HepG2 (cell line): ENCODE results near the gene DTD2. TPM values are rescaled to one million over a fixed set of nuclear protein-coding genes. Genes with fewer than 3 reads are reported as not detected.

ENCODE experiments used
- ATAC-seq: fragments of 200-7000 bp; cut with Tn5 transposase; 3 replicates; pipeline ENCODE4 v1.9.1; 2020; ENCODE audit warnings: mild to moderate bottlenecking, moderate library complexity
- BruUV-seq: library from RNA; stranded (reverse); fragments of 400-500 nt; replicated peaks from 2 replicates; lab custom pipeline; 2021; lab: Mats Ljungman, UMichigan
- CTCF ChIA-PET: fragments of 300-600 bp; formaldehyde crosslinking; extraction: SDS; loops from one replicate; lab custom pipeline; 2021; ENCODE audit warnings: low total read pairs, inconsistent platforms, low intra/inter-chr PET ratio; lab: Yijun Ruan, JAX
- POLR2A ChIA-PET: fragments of 350-600 bp; sonication (Branson Sonifier 250); formaldehyde crosslinking; loops from one replicate; lab custom pipeline; 2020; ENCODE audit warnings: antibody characterized with exemption, inconsistent platforms; lab: Yijun Ruan, JAX
- DNase-seq: peaks from one replicate; pipeline ENCODE4 v3.0.0-alpha.2; 2015; ENCODE audit warnings: low spot score
- FAIRE-seq: peaks from 3 replicates; lab custom pipeline; 2011; peaks lifted over from hg19 to GRCh38; lab: Jason Lieb, UNC
- H2AFZ ChIP-seq: one replicate; pipeline ENCODE4 v1.6.1; 2011; ENCODE audit warnings: low read length, inconsistent platforms
- H3K27ac ChIP-seq: fragments of 300-600 bp; 3 replicates; pipeline ENCODE4 v1.8.0; 2011; ENCODE audit warnings: mixed run types, mild to moderate bottlenecking, mixed read lengths, low read length, inconsistent platforms; ENCODE audit not compliant: insufficient read depth; ENCODE audit errors: extremely low read length
- H3K27me3 ChIP-seq, 2 experiments: fragments of 200-600 bp in 1 of 2; 2 replicates in 1 of 2; 3 replicates in 1 of 2; pipeline versions ENCODE4 v1.6.0 to v1.8.0; 2011; ENCODE audit warnings: low read length in 2 of 2, mild to moderate bottlenecking in 2 of 2, moderate library complexity in 2 of 2, inconsistent platforms in 1 of 2; ENCODE audit not compliant: insufficient read depth in 2 of 2, control insufficient read depth in 1 of 2
- H3K36me3 ChIP-seq, 2 experiments: fragments of 200-600 bp in 1 of 2; replicated peaks in 1 of 2; 2 replicates in 1 of 2; 3 replicates in 1 of 2; pipeline versions ENCODE4 v1.5.1 to v1.8.0; 2011; ENCODE audit warnings: low read length in 2 of 2, inconsistent platforms in 1 of 2; ENCODE audit not compliant: insufficient read depth in 2 of 2, control insufficient read depth in 1 of 2
- H3K4me1 ChIP-seq: 2 replicates; pipeline ENCODE4 v1.5.1; 2012; ENCODE audit warnings: low read length, inconsistent platforms; ENCODE audit not compliant: insufficient read depth
- H3K4me2 ChIP-seq: 2 replicates; pipeline ENCODE4 v1.6.0; 2011; ENCODE audit warnings: low read depth, low read length, inconsistent platforms
- H3K4me3 ChIP-seq, 3 experiments: fragments of 200-600 bp in 1 of 3; sonication (generic), shearing (Covaris generic) in 1 of 3; replicated peaks in 1 of 3; 2 replicates each; pipeline ENCODE4 v1.5.1; 2011 to 2016; ENCODE audit warnings: low read length in 3 of 3, inconsistent platforms in 2 of 3, low read depth in 2 of 3, mild to moderate bottlenecking in 2 of 3, control low read depth in 1 of 3, mixed read lengths in 1 of 3; ENCODE audit not compliant: insufficient read depth in 1 of 3
- H3K79me2 ChIP-seq: one replicate; pipeline ENCODE4 v1.6.1; 2011; ENCODE audit warnings: low read length, inconsistent platforms; ENCODE audit not compliant: insufficient read depth
- H3K9ac ChIP-seq: 2 replicates; pipeline ENCODE4 v1.6.0; 2011; ENCODE audit warnings: mild to moderate bottlenecking, low read depth, low read length, inconsistent platforms; ENCODE audit not compliant: insufficient read depth
- H3K9me3 ChIP-seq: 2 replicates; pipeline ENCODE4 v1.5.1; 2012; ENCODE audit warnings: mild to moderate bottlenecking, low read length
- H4K20me1 ChIP-seq: 2 replicates; pipeline ENCODE4 v1.6.0; 2011; ENCODE audit warnings: inconsistent platforms, mild to moderate bottlenecking, low read length, moderate library complexity; ENCODE audit not compliant: insufficient read depth
- GZF1 ChIP-seq: sonication (generic); formaldehyde crosslinking; IDR thresholded peaks from 2 replicates; pipeline ENCODE4 v1.5.1; 2020; ENCODE audit warnings: mild to moderate bottlenecking, missing genetic modification reagents
- NCOA5 ChIP-seq: sonication (generic); formaldehyde crosslinking; IDR thresholded peaks from 2 replicates; pipeline ENCODE4 v1.4.0; 2020; ENCODE audit warnings: missing genetic modification reagents
- RORA ChIP-seq: sonication (generic); formaldehyde crosslinking; IDR thresholded peaks from 2 replicates; pipeline ENCODE4 v1.5.0; 2020; ENCODE audit warnings: mild to moderate bottlenecking, missing genetic modification reagents, moderate library complexity
- ZNF10 ChIP-seq: sonication (generic); formaldehyde crosslinking; IDR thresholded peaks from 2 replicates; pipeline ENCODE4 v1.4.0; 2020; ENCODE audit warnings: mild to moderate bottlenecking, low read depth, missing genetic modification reagents, borderline replicate concordance
- ZNF160 ChIP-seq: sonication (generic); formaldehyde crosslinking; IDR thresholded peaks from 2 replicates; pipeline ENCODE4 v1.8.0; 2022; ENCODE audit warnings: mild to moderate bottlenecking, inconsistent platforms, missing genetic modification reagents
- ZNF616 ChIP-seq: sonication (generic); formaldehyde crosslinking; IDR thresholded peaks from 2 replicates; pipeline ENCODE4 v1.5.0; 2020; ENCODE audit warnings: low read depth, mild to moderate bottlenecking, missing genetic modification reagents
- WGBS: methylation state at CpG from one replicate; pipeline ENCODE4 v1.1.6; 2017; ENCODE audit warnings: low lambda C conversion rate; 5-methylcytosine and 5-hydroxymethylcytosine counted together
- in situ Hi-C: cut with HindIII; loops from 2 replicates; pipeline ENCODE4 v1.10.0; 2017; ENCODE audit warnings: low pct_unique_long_range_greater_than_20kb; ENCODE audit not compliant: extremely low pct_ligation_motif_present
- intact Hi-C: fragments of 100-400 bp; cut with micrococcal nuclease; formaldehyde crosslinking; loops from one replicate; pipeline ENCODE4 v1.10.0; 2022; ENCODE audit not compliant: unreplicated experiment
- polyA plus RNA-seq, 8 experiments: library from polyadenylated mRNA; depleted of rRNA in 3 of 8; stranded (reverse) in 7 of 8; unstranded in 1 of 8; fragments of >200 nt; fragmentation: Illumina TruSeq in 4 of 8; extraction: Trizol in 4 of 8; gene quantifications; 2 replicates each; pipeline versions ENCODE4 v1.2.1 to v1.2.3, GENCODE V29; 2011 to 2016; ENCODE audit warnings: low read depth in 4 of 8, missing spikeins in 1 of 8, mixed read lengths in 1 of 8; ENCODE audit not compliant: insufficient read depth in 1 of 8
- total RNA-seq, 5 experiments: library from RNA; depleted of rRNA; stranded (reverse); fragments of >200 nt; fragmentation: Illumina TruSeq; extraction: Trizol; gene quantifications; 2 replicates each; pipeline ENCODE4 v1.2.3, GENCODE V29; 2016; ENCODE audit warnings: low read depth in 1 of 5
- TF ChIP-seq, protein P1 (sequence below), 2 experiments: IDR thresholded peaks; 2 replicates each; pipeline ENCODE4 v1.6.1; 2011 to 2012; ENCODE audit warnings: low read length in 2 of 2, borderline replicate concordance in 1 of 2, low read depth in 1 of 2, mild to moderate bottlenecking in 1 of 2, moderate library complexity in 1 of 2
- TF ChIP-seq, protein P2 (sequence below): sonication (generic); formaldehyde crosslinking; IDR thresholded peaks from 2 replicates; pipeline ENCODE4 v1.4.0; 2020; ENCODE audit warnings: mild to moderate bottlenecking, missing genetic modification reagents
- TF ChIP-seq, protein P3 (sequence below): sonication (generic); formaldehyde crosslinking; IDR thresholded peaks from 2 replicates; pipeline ENCODE4 v1.5.0; 2020; ENCODE audit warnings: mild to moderate bottlenecking, missing genetic modification reagents

The DTD2 gene
- total and polyA plus RNA-seq, 2 of the 13 experiments (the other 11 are each of a cell fraction or from before 2014, with no cell fraction given): 22.3 to 49.8 TPM

DNA sequence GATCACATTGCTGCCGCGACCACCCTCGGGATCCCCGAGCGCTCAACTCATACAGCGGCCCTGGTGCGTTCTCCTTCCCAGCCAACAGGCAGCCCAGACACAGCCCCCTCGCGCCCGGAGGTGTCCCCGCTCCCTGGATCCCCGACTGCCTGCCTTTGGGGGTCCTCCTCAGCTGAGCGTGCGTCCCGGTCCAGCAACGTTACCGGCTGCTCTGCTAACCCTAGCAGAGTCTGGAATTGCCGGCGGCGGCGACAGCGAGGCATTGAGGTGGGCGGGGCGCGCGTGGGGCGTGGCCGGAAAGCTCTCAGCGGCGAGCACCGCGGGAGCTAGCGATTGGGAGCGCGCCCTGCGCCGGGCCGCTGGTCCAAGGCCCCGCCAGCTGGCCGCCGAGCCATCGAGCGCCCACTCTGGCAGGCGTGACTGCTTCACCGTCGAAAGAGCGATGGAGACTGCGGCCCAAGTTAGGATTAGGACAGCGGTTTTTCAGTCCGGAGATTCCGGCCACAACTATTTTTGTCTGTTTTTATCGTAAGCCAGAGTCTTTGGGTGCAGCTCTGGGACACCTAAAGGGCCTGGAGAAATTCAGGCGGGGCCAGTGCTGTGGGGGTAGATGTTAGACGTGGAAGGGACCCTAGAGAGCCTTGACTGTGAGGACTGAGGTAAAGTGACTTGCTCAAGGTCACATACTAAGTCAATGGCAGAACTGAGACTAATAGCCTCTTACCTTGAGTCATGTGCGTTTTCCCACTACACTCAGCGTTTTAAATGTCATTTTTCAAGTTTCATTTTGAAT lies 36.8 kb downstream of the DTD2 start, which contains the start of gene HEATR5A (continued):
- TF ChIP-seq, protein P1, sequence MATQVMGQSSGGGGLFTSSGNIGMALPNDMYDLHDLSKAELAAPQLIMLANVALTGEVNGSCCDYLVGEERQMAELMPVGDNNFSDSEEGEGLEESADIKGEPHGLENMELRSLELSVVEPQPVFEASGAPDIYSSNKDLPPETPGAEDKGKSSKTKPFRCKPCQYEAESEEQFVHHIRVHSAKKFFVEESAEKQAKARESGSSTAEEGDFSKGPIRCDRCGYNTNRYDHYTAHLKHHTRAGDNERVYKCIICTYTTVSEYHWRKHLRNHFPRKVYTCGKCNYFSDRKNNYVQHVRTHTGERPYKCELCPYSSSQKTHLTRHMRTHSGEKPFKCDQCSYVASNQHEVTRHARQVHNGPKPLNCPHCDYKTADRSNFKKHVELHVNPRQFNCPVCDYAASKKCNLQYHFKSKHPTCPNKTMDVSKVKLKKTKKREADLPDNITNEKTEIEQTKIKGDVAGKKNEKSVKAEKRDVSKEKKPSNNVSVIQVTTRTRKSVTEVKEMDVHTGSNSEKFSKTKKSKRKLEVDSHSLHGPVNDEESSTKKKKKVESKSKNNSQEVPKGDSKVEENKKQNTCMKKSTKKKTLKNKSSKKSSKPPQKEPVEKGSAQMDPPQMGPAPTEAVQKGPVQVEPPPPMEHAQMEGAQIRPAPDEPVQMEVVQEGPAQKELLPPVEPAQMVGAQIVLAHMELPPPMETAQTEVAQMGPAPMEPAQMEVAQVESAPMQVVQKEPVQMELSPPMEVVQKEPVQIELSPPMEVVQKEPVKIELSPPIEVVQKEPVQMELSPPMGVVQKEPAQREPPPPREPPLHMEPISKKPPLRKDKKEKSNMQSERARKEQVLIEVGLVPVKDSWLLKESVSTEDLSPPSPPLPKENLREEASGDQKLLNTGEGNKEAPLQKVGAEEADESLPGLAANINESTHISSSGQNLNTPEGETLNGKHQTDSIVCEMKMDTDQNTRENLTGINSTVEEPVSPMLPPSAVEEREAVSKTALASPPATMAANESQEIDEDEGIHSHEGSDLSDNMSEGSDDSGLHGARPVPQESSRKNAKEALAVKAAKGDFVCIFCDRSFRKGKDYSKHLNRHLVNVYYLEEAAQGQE (IDR thresholded peaks at IDR 0.05; ENCODE audit: borderline replicate concordance in 1 of 2, low read depth in 1 of 2, low read length in 2 of 2): peak in 1 of 2 experiments; percentile 66; a peak in 1 of 4 replicates
- TF ChIP-seq, protein P2, sequence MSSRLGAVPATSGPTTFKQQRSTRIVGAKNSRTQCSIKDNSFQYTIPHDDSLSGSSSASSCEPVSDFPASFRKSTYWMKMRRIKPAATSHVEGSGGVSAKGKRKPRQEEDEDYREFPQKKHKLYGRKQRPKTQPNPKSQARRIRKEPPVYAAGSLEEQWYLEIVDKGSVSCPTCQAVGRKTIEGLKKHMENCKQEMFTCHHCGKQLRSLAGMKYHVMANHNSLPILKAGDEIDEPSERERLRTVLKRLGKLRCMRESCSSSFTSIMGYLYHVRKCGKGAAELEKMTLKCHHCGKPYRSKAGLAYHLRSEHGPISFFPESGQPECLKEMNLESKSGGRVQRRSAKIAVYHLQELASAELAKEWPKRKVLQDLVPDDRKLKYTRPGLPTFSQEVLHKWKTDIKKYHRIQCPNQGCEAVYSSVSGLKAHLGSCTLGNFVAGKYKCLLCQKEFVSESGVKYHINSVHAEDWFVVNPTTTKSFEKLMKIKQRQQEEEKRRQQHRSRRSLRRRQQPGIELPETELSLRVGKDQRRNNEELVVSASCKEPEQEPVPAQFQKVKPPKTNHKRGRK (CRISPR knock-in tag): peak; percentile 92; the same call in 1 of the 2 replicates
- TF ChIP-seq ZNF616 (CRISPR knock-in tag): peak; percentile 75
- TF ChIP-seq, all 625 proteins: peak for 523

DNA sequence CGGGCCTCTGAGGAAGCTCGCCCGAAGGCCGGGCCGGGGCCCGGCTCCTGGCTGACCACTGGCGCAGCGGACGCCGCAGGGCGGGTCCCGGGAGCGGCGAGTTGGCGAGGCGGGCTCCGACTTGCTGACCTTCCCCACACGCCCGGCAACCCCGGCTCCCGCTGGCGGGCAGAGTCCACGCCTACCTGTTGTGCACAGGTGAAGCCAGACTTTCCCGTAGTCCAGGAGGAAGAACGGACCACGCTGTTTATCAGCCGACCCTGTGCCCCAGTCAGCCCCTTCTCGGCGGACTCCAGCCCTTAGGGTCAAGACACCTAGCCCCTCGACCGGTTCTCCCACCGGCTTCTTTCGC lies 37.4 kb downstream of the DTD2 start:
- Histone ChIP-seq H2AFZ (peak overlapping the region; percentile 62), H3K79me2 (peaks cover 42% of the 10 kb centered on the region), H3K9ac (peak overlapping the region; percentile 90), H3K4me1 (peaks cover 32% of the 10 kb centered on the region), H3K9me3 (no peaks in the 10 kb centered on the region), H3K27ac (peak overlapping the region; percentile 89), H3K4me2 (peak overlapping the region; percentile 78), H4K20me1 (no peaks in the 10 kb centered on the region), H3K4me3 (peak overlapping the region; percentile 73 to 99 (median 85)), H3K27me3 (no peaks in the 10 kb centered on the region; a peak in 1 of 5 replicates), H3K36me3 (no peaks in the 10 kb centered on the region)
- DNase-seq: peak; percentile 90
- intact Hi-C loops: loop anchor here (1.0 to 5.0 kb wide), 4 partner anchors 37 to 657 kb away; partner anchors contain the start of genes ARHGAP5, DTD2 and HECTD1
- ChIA-PET POLR2A (interaction anchor here (0.9 to 4.9 kb wide), 45 partner anchors 9 to 839 kb away, joined by 3 to 181 read pairs (median 7); partner anchors contain the start of genes ARHGAP5, DTD2, HECTD1 and NUBPL), CTCF (interaction anchor here (1.7 kb wide), 1 partner anchor 31 kb away, joined by 4 read pairs; no protein-coding TSS in a partner anchor)
- ATAC-seq: peak; percentile 93
- FAIRE-seq: no peak
- no TSS peak for BruUV-seq
- WGBS: 2% methylated on average over 33 of the region's 33 CpGs
- in situ Hi-C loops: loop anchor here (5.0 kb wide), 1 partner anchor 37 kb away; the partner anchor contains the start of gene DTD2
- TF ChIP-seq, protein P3, sequence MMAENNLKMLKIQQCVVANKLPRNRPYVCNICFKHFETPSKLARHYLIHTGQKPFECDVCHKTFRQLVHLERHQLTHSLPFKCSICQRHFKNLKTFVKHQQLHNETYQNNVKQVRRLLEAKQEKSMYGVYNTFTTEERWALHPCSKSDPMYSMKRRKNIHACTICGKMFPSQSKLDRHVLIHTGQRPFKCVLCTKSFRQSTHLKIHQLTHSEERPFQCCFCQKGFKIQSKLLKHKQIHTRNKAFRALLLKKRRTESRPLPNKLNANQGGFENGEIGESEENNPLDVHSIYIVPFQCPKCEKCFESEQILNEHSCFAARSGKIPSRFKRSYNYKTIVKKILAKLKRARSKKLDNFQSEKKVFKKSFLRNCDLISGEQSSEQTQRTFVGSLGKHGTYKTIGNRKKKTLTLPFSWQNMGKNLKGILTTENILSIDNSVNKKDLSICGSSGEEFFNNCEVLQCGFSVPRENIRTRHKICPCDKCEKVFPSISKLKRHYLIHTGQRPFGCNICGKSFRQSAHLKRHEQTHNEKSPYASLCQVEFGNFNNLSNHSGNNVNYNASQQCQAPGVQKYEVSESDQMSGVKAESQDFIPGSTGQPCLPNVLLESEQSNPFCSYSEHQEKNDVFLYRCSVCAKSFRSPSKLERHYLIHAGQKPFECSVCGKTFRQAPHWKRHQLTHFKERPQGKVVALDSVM (CRISPR knock-in tag): peak; percentile 26; the same call in 1 of the 2 replicates
- TF ChIP-seq, protein P2 (CRISPR knock-in tag): no peak
- TF ChIP-seq ZNF10 (CRISPR knock-in tag): no peak
- TF ChIP-seq RORA (CRISPR knock-in tag): no peak
- TF ChIP-seq NCOA5 (CRISPR knock-in tag): no peak
- TF ChIP-seq GZF1 (CRISPR knock-in tag): 0 out of 2 replicates have a peak, but pooled peaks have one; percentile 82
- no peak for TF ChIP-seq ZNF160 (CRISPR knock-in tag)
